SK-N-MC (cell line): ENCODE measurements around the gene ASIC5.

Experiments
- EZH2 ChIP-seq: fragments of 200-600 bp; sonication (generic); IDR thresholded peaks from one replicate; pipeline ENCODE4 v1.6.1; 2017; ENCODE audit warnings: antibody characterized with exemption
- POLR2AphosphoS5 ChIP-seq: IDR thresholded peaks from 2 replicates; pipeline ENCODE4 v1.6.1; 2012; ENCODE audit warnings: mild to moderate bottlenecking, low read depth, low read length, borderline replicate concordance

DNA sequence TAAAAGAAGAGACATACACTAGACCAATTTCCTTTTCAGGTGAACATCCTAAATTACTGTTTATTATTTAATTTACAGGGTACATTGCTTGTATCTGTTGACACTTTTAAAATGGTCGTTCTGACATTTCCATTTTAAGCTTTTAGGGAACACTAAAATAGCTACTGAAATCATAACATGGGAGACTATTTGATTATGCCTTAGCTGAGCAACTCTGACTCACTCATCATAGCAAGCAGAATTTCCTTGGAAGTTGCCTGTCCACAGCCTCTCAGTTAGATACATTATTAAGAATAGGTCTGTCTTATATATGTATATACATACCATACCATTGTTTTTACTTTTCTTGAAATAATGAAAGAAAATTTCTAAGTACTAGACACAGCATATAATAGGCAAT lies 85.3 kb downstream of the ASIC5 start:
- TF ChIP-seq POLR2AphosphoS5 (no peak), EZH2 (no peak)
